Measurements from ENCODE around the gene TRIOBP. TPM values are rescaled to one million over a fixed set of nuclear protein-coding genes. Genes with fewer than 3 reads are reported as not detected.

The TRIOBP gene
- total and polyA plus RNA-seq, 2 of the 13 experiments (the other 11 are each of a cell fraction or from before 2014, with no cell fraction given) = 6.1 to 15.4 TPM

DNA sequence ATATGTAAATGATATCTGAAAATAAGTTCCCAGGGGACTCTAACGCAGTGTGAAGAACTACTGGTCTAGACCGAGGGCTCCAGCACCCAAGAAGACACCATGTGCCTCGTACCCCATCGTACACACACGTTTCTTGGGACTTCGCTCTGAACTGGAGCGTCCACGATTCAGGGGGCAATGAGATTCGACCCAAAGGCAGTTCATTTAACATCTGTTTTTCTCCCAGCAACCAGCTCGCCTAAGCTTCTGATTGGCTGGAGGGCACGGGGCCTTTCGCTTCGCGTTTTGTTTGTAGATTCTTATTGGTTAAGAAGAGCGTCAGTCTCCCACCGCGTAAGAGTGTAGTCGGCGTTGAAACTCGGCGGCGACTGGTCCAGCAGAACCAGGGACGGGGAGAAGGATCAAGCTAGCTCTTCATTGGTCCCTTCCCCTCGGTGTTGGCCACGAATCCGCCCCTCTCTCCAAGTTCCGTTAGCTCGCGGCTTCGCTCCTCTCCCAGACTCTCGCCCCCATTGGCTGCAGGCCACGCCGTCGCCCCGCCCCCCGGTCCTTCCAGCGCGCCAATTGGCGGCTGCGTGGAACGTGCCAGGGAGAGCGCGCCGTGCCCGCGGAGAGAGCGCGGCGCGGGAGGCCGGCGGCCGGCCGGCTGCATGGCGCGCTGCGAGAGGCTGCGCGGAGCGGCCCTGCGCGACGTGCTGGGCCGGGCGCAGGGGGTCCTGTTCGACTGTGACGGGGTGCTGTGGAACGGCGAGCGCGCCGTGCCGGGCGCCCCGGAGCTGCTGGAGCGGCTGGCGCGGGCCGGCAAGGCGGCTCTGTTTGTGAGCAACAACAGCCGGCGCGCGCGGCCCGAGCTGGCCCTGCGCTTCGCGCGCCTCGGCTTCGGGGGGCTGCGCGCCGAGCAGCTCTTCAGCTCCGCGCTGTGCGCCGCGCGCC lies 38.4 kb upstream of the TRIOBP start, which contains the start of gene PDXP (continued):
- TF ChIP-seq PRDM10 (CRISPR knock-in tag; IDR thresholded peaks at IDR 0.05; ENCODE audit: low read depth) = no peak
- no peak for TF ChIP-seq MYNN (CRISPR knock-in tag; IDR thresholded peaks at IDR 0.05; ENCODE audit: low read depth)
- TF ChIP-seq REXO4 (CRISPR knock-in tag; IDR thresholded peaks at IDR 0.05; ENCODE audit: borderline replicate concordance) = no peak
- TF ChIP-seq FOXC1 (CRISPR knock-in tag; IDR thresholded peaks at IDR 0.05; ENCODE audit: borderline replicate concordance) = no peak
- no peak for TF ChIP-seq ZNF777 (CRISPR knock-in tag; IDR thresholded peaks at IDR 0.05)
- TF ChIP-seq ZBTB43 (CRISPR knock-in tag; conservative IDR thresholded peaks at IDR 0.05) = 0 out of 2 replicates have a peak, but pooled peaks have one; percentile 13
- TF ChIP-seq, protein P1, sequence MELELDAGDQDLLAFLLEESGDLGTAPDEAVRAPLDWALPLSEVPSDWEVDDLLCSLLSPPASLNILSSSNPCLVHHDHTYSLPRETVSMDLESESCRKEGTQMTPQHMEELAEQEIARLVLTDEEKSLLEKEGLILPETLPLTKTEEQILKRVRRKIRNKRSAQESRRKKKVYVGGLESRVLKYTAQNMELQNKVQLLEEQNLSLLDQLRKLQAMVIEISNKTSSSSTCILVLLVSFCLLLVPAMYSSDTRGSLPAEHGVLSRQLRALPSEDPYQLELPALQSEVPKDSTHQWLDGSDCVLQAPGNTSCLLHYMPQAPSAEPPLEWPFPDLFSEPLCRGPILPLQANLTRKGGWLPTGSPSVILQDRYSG (CRISPR knock-in tag; IDR thresholded peaks at IDR 0.05) = no peak
- no peak for TF ChIP-seq CAMTA2 (CRISPR knock-in tag; IDR thresholded peaks at IDR 0.05; ENCODE audit: borderline replicate concordance)
- TF ChIP-seq ZFP1 (CRISPR knock-in tag; IDR thresholded peaks at IDR 0.05) = no peak
- TF ChIP-seq PRPF4 (IDR thresholded peaks at IDR 0.05; ENCODE audit: low read depth, low read length, poor library complexity, severe bottlenecking) = no peak
- TF ChIP-seq RFXAP (CRISPR knock-in tag; IDR thresholded peaks at IDR 0.05; ENCODE audit: borderline replicate concordance) = peak; percentile 99
- TF ChIP-seq RXRB (CRISPR knock-in tag; IDR thresholded peaks at IDR 0.05; ENCODE audit: borderline replicate concordance) = 0 out of 2 replicates have a peak, but pooled peaks have one; percentile 36
- TF ChIP-seq ZBTB21 (CRISPR knock-in tag; IDR thresholded peaks at IDR 0.05) = no peak
- no peak for TF ChIP-seq ZNF30 (CRISPR knock-in tag; IDR thresholded peaks at IDR 0.05)
- TF ChIP-seq ZNF839 (CRISPR knock-in tag; IDR thresholded peaks at IDR 0.05; ENCODE audit: borderline replicate concordance) = no peak
- no peak for TF ChIP-seq ZNF720 (CRISPR knock-in tag; IDR thresholded peaks at IDR 0.05)
- no peak for TF ChIP-seq ATAD3A (CRISPR knock-in tag; IDR thresholded peaks at IDR 0.05)
- no peak for TF ChIP-seq ZNF292 (CRISPR knock-in tag; IDR thresholded peaks at IDR 0.05; ENCODE audit: borderline replicate concordance, low read depth)
- peak; percentile 65; the same call in 1 of the 2 replicates for TF ChIP-seq ZNF616 (CRISPR knock-in tag; IDR thresholded peaks at IDR 0.05; ENCODE audit: low read depth)
- TF ChIP-seq ZSCAN21 (CRISPR knock-in tag; IDR thresholded peaks at IDR 0.05; ENCODE audit: borderline replicate concordance) = no peak; the same call in 1 of the 2 replicates
- peak; percentile 52; the same call in 1 of the 2 replicates for TF ChIP-seq TAF1 (CRISPR knock-in tag; IDR thresholded peaks at IDR 0.05)
- TF ChIP-seq, protein P2, sequence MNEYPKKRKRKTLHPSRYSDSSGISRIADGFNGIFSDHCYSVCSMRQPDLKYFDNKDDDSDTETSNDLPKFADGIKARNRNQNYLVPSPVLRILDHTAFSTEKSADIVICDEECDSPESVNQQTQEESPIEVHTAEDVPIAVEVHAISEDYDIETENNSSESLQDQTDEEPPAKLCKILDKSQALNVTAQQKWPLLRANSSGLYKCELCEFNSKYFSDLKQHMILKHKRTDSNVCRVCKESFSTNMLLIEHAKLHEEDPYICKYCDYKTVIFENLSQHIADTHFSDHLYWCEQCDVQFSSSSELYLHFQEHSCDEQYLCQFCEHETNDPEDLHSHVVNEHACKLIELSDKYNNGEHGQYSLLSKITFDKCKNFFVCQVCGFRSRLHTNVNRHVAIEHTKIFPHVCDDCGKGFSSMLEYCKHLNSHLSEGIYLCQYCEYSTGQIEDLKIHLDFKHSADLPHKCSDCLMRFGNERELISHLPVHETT (CRISPR knock-in tag; conservative IDR thresholded peaks at IDR 0.05) = 0 out of 2 replicates have a peak, but pooled peaks have one; percentile 45
